Breast epithelium (tissue), 4 donors: Measurements from ENCODE around the gene NTN5. TPM values are rescaled to one million over a fixed set of nuclear protein-coding genes. Genes with fewer than 3 reads are reported as not detected.

Experiments
- DNase-seq, 2 donors: peaks; one replicate each; pipeline ENCODE4 v3.0.0-alpha.2; 2019; ENCODE audit warnings: low spot score in 2 of 2
- H3K27ac ChIP-seq, 2 donors: fragments of 200-600 bp; sonication (generic) in 1 of 2; one replicate each; pipeline ENCODE4 v1.5.1; 2016 to 2019; ENCODE audit warnings: mild to moderate bottlenecking in 1 of 2
- H3K27me3 ChIP-seq, 2 donors: fragments of 200-600 bp; sonication (generic) in 1 of 2; one replicate each; pipeline versions ENCODE4 v1.5.1 to v1.6.0; 2017 to 2019; ENCODE audit warnings: control low read depth in 1 of 2, mild to moderate bottlenecking in 1 of 2
- H3K36me3 ChIP-seq: fragments of 200-600 bp; one replicate; pipeline ENCODE4 v1.5.1; 2019
- H3K4me1 ChIP-seq, 2 donors: fragments of 200-600 bp; sonication (generic); one replicate each; pipeline ENCODE4 v1.5.1; 2016 to 2019; ENCODE audit warnings: control low read depth in 1 of 2
- H3K4me3 ChIP-seq, 3 donors: fragments of 200-600 bp; sonication (generic); 1 replicate in 2 of 3; 2 replicates in 1 of 3; pipeline ENCODE4 v1.5.1; 2016 to 2019; ENCODE audit warnings: mild to moderate bottlenecking in 3 of 3, moderate library complexity in 2 of 3
- H3K9me3 ChIP-seq, 2 donors: fragments of 200-600 bp; sonication (generic) in 1 of 2; one replicate each; pipeline ENCODE4 v1.5.1; 2016 to 2019; ENCODE audit warnings: control low read depth in 1 of 2
- POLR2A ChIP-seq: fragments of 450-650 bp; IDR thresholded peaks from one replicate; pipeline ENCODE4 v1.6.1; 2016; ENCODE audit warnings: antibody characterized with exemption, mild to moderate bottlenecking, moderate library complexity
- POLR2AphosphoS5 ChIP-seq, 3 donors: sonication (generic); formaldehyde crosslinking; IDR thresholded peaks; one replicate each; pipeline ENCODE4 v1.6.1; 2017; ENCODE audit warnings: antibody characterized with exemption in 3 of 3
- intact Hi-C: fragments of 100-400 bp; cut with DNase I; formaldehyde crosslinking; loops from one replicate; pipeline ENCODE4 v1.15.1; 2023; ENCODE audit warnings: low total_unique reads
- total RNA-seq, 3 donors: library from RNA; depleted of rRNA; stranded (reverse); fragments of >200 nt; gene quantifications; one replicate each; pipeline ENCODE4 v1.1.0, GENCODE V29; 2016
- TF ChIP-seq, protein P1 (sequence below), 3 donors: fragments of 450-650 bp; IDR thresholded peaks; one replicate each; pipeline ENCODE4 v1.5.1; 2016 to 2017; ENCODE audit warnings: antibody characterized with exemption in 3 of 3, mild to moderate bottlenecking in 3 of 3, moderate library complexity in 3 of 3

The NTN5 gene
- total RNA-seq, 3 donors from 2014 or later: 0.64 to 2.9 (median 2.6) TPM

DNA sequence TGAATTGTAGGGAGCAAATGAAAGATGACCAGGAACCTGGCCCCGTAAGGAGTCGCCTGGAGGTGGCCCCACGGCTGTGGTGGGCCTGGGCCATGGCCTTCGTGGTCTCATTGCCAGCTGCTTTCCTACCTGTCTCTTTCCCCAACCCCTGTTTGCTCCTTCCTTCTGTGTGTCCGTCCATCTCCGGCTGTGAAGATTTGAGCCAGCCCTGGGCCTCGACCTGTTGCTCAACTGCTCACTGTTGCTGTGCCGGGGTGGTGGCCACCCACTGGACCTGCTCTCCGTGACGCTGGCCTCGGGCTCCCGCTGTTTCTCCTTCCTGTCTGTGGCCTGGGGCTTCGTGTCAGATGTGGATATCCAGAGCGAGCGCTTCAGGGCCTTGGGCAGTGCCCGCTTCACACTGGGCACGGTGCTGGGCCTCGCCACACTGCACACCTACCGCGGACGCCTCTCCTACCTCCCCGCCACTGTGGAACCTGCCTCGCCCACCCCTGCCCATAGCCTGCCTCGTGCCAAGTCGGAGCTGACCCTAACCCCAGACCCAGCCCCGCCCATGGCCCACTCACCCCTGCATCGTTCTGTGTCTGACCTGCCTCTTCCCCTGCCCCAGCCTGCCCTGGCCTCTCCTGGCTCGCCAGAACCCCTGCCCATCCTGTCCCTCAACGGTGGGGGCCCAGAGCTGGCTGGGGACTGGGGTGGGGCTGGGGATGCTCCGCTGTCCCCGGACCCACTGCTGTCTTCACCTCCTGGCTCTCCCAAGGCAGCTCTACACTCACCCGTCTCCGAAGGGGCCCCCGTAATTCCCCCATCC, 44.1 kb downstream of the NTN5 start:
- Histone ChIP-seq H3K36me3 (no peaks in the 10 kb centered on the region), H3K9me3 (no peaks in the 10 kb centered on the region), H3K27ac (peak overlapping the region in 1 of 2 donors; percentile 64), H3K4me1 (peaks cover 0 to 4% of the 10 kb centered on the region in 2 donors), H3K27me3 (no peaks in the 10 kb centered on the region), H3K4me3 (no peak overlapping the region)
- TF ChIP-seq POLR2A (no peak), POLR2AphosphoS5 (IDR thresholded peaks at IDR 0.05) (no peak)
- TF ChIP-seq, protein P1, sequence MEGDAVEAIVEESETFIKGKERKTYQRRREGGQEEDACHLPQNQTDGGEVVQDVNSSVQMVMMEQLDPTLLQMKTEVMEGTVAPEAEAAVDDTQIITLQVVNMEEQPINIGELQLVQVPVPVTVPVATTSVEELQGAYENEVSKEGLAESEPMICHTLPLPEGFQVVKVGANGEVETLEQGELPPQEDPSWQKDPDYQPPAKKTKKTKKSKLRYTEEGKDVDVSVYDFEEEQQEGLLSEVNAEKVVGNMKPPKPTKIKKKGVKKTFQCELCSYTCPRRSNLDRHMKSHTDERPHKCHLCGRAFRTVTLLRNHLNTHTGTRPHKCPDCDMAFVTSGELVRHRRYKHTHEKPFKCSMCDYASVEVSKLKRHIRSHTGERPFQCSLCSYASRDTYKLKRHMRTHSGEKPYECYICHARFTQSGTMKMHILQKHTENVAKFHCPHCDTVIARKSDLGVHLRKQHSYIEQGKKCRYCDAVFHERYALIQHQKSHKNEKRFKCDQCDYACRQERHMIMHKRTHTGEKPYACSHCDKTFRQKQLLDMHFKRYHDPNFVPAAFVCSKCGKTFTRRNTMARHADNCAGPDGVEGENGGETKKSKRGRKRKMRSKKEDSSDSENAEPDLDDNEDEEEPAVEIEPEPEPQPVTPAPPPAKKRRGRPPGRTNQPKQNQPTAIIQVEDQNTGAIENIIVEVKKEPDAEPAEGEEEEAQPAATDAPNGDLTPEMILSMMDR (IDR thresholded peaks at IDR 0.05): no peak
- intact Hi-C loops: no loop called here
- DNase-seq: no peak

DNA sequence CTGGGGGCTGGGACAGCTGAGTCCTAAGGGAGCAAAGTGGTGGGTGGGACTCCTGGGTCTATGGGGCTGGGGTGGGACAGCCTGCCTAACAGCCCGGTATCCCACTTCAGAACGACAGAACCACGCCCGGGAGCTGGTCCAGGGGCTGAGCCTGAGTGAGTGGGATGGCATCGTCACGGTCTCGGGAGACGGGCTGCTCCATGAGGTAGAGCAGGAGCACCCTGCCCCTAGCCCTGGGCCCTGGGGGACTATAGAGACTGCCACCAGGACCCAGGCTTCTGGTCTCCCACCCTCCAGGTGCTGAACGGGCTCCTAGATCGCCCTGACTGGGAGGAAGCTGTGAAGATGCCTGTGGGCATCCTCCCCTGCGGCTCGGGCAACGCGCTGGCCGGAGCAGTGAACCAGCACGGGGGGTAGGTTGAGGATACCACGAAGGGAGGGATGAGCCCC, 44.9 kb downstream of the NTN5 start:
- Histone ChIP-seq H3K36me3 (no peaks in the 10 kb centered on the region), H3K27ac (peak overlapping the region; percentile 2 to 64), H3K9me3 (no peaks in the 10 kb centered on the region), H3K27me3 (no peaks in the 10 kb centered on the region), H3K4me1 (peaks cover 0 to 6% of the 10 kb centered on the region in 2 donors), H3K4me3 (no peak overlapping the region)
- no peak for DNase-seq
- TF ChIP-seq POLR2AphosphoS5 (IDR thresholded peaks at IDR 0.05) (no peak), POLR2A (no peak)
- TF ChIP-seq, protein P1 (IDR thresholded peaks at IDR 0.05): no peak
- intact Hi-C loops: no loop called here

DNA sequence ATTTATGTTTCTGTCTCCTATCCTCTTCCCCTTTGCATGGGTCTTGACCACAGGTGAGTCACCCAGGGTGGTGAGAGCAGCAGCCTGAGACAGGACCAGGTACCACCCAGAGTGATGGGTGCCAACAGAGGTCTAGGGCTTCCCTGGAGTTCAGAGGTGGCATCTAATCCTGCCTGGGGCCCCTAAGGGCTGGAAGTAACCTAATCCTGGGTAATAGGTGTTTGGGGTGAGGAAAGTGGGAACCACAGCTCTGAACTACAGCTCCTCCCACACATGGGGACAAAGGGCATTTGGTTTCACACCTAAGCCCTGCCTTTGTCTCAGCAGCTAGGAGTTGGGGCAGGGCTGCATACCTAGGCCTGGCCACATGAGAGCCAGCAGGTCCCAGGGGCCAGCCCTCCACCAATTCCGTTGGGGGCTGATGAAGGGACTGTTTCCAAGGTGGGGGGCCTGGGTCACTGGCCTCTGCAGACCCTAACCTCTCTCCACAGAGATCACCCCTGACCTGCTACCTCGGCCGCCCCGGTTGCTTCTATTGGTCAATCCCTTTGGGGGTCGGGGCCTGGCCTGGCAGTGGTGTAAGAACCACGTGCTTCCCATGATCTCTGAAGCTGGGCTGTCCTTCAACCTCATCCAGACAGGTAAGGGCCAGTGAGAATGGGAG, 45.5 kb downstream of the NTN5 start:
- Histone ChIP-seq H3K4me3 (no peak overlapping the region), H3K27ac (peak overlapping the region in 1 of 2 donors; percentile 2), H3K4me1 (peaks cover 0 to 6% of the 10 kb centered on the region in 2 donors), H3K36me3 (no peaks in the 10 kb centered on the region), H3K9me3 (no peaks in the 10 kb centered on the region), H3K27me3 (no peaks in the 10 kb centered on the region)
- TF ChIP-seq, protein P1 (IDR thresholded peaks at IDR 0.05): no peak
- TF ChIP-seq POLR2A (no peak), POLR2AphosphoS5 (IDR thresholded peaks at IDR 0.05) (no peak)
- no peak for DNase-seq
- intact Hi-C loops: no loop called here

DNA sequence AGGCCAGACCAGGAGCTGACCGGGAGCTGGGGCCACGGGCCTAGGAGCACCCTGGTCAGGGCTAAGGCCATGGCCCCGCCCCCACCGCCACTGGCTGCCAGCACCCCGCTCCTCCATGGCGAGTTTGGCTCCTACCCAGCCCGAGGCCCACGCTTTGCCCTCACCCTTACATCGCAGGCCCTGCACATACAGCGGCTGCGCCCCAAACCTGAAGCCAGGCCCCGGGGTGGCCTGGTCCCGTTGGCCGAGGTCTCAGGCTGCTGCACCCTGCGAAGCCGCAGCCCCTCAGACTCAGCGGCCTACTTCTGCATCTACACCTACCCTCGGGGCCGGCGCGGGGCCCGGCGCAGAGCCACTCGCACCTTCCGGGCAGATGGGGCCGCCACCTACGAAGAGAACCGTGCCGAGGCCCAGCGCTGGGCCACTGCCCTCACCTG, 46.9 kb downstream of the NTN5 start:
- no peak overlapping the region for H3K4me3 ChIP-seq
- H3K9me3 ChIP-seq: no peaks in the 10 kb centered on the region
- H3K36me3 ChIP-seq: no peaks in the 10 kb centered on the region
- intact Hi-C loops: no loop called here
- H3K27me3 ChIP-seq: no peaks in the 10 kb centered on the region
- no peak for DNase-seq
- no peak for TF ChIP-seq POLR2A
- H3K27ac ChIP-seq: peak overlapping the region; percentile 19 to 45
- peaks cover 0 to 6% of the 10 kb centered on the region in 2 donors for H3K4me1 ChIP-seq

DNA sequence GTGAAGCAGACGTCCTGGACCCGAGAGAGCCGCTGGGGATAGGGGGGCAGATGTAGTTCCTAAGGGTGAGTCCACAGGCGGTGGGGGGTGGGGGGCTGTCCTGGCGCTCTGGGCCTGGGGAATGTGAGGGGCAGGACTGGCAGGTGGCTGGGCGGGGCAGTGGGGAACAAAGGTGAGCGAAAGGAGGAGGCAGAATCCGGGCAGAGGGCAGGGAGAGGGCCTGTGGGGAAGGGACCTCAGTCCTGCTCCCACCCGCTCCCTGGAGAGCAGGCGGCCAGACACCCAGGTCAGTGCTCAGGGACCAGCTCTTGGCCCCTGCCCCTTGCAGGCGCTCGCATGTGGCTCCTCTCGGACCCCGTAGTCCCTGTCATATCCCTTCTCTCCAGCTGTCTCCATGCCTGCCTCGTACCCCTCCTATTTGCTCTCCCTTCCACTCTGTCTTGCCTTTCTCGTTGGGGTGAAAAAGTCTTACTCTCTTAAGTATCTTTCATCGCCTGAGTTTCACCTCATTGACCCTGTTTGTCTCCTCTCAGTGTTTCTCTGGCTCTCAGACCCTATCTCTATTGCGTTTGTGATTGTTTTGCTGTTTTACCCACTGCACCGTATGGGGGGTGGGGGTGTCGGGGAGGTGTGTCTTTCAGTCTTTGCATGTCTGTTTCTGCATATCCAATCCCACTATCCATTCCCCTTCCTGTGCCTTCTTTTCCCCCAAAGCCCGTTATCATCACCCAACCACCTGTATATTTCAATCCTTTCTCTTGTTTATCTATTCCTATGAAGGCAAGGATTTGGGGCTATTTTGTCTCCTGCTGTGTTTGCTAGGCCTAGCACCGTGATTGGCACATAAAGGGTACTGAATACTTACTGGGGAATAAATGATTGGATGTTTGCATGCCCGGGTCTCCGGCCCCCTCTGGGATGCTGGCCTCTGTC, 47.8 kb downstream of the NTN5 start:
- intact Hi-C loops: no loop called here
- H3K4me1 ChIP-seq: peaks cover 0 to 6% of the 10 kb centered on the region in 2 donors
- TF ChIP-seq POLR2AphosphoS5 (IDR thresholded peaks at IDR 0.05): no peak
- no peak for TF ChIP-seq POLR2A
- TF ChIP-seq, protein P1 (IDR thresholded peaks at IDR 0.05): no peak
- H3K4me3 ChIP-seq: peak overlapping the region; percentile 34 to 65 (median 50)
- H3K9me3 ChIP-seq: no peaks in the 10 kb centered on the region
- H3K27me3 ChIP-seq: no peaks in the 10 kb centered on the region
- no peaks in the 10 kb centered on the region for H3K36me3 ChIP-seq
- DNase-seq: no peak
- H3K27ac ChIP-seq: peak overlapping the region; percentile 73 to 82
